Lower leg skin (tissue), 3 donors: Measurements from ENCODE around the gene INO80D.

Experiments used
- POLR2A ChIP-seq, 2 donors: fragments of 450-650 bp; IDR thresholded peaks; one replicate each; pipeline ENCODE4 v1.6.1; 2016 to 2017; ENCODE audit warnings: antibody characterized with exemption in 2 of 2, mild to moderate bottlenecking in 1 of 2, moderate library complexity in 1 of 2
- TF ChIP-seq, protein P1 (sequence below), 3 donors: fragments of 450-650 bp; IDR thresholded peaks; one replicate each; pipeline ENCODE4 v1.5.1; 2016; ENCODE audit warnings: antibody characterized with exemption in 3 of 3, mild to moderate bottlenecking in 3 of 3, moderate library complexity in 2 of 3

DNA sequence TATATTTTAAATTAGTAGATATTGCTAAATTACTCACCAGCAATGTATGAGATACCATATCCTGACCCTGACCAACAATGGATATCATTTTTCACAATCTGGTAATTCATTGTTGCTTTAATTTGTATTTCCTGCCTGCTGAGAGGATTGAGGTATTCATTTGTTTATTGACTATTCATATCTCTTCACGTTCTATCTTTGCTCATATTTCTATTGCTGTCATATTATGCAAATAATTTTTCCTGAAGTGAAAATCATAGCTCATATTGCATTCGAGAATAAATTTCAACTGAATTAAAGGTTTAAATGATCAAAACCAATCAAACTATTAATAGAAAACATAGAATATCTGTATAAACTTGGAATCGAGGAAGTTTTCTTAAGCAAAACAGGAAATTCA lies 31.0 kb downstream of the INO80D start:
- TF ChIP-seq, protein P1, sequence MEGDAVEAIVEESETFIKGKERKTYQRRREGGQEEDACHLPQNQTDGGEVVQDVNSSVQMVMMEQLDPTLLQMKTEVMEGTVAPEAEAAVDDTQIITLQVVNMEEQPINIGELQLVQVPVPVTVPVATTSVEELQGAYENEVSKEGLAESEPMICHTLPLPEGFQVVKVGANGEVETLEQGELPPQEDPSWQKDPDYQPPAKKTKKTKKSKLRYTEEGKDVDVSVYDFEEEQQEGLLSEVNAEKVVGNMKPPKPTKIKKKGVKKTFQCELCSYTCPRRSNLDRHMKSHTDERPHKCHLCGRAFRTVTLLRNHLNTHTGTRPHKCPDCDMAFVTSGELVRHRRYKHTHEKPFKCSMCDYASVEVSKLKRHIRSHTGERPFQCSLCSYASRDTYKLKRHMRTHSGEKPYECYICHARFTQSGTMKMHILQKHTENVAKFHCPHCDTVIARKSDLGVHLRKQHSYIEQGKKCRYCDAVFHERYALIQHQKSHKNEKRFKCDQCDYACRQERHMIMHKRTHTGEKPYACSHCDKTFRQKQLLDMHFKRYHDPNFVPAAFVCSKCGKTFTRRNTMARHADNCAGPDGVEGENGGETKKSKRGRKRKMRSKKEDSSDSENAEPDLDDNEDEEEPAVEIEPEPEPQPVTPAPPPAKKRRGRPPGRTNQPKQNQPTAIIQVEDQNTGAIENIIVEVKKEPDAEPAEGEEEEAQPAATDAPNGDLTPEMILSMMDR (IDR thresholded peaks at IDR 0.05): no peak
- no peak for TF ChIP-seq POLR2A (IDR thresholded peaks at IDR 0.05)
